K562 (cell line): Measurements from ENCODE around the gene LPXN. TPM values are rescaled to one million over a fixed set of nuclear protein-coding genes. Genes with fewer than 3 reads are reported as not detected.

Source experiments
- C11orf30 ChIP-seq: fragments of 450-650 bp; IDR thresholded peaks from 2 replicates; pipeline ENCODE4 v1.6.1; 2016; ENCODE audit warnings: low read depth, mild to moderate bottlenecking
- DNMT1 ChIP-seq: fragments of 450-650 bp; IDR thresholded peaks from 2 replicates; pipeline ENCODE4 v1.6.1; 2016; ENCODE audit warnings: antibody characterized with exemption, mild to moderate bottlenecking
- HNRNPK ChIP-seq: fragments of 200-400 bp; formaldehyde crosslinking; IDR thresholded peaks from one replicate; pipeline ENCODE4 v1.6.1; 2018; ENCODE audit warnings: mild to moderate bottlenecking, low read depth, low read length; ENCODE audit not compliant: poor library complexity, severe bottlenecking
- JUNB ChIP-seq: fragments of 450-650 bp; formaldehyde crosslinking; conservative IDR thresholded peaks from 2 replicates; pipeline ENCODE4 v1.4.0; 2020; ENCODE audit warnings: mild to moderate bottlenecking
- NCOA4 ChIP-seq: fragments of 450-650 bp; IDR thresholded peaks from 2 replicates; pipeline ENCODE4 v1.6.1; 2018; ENCODE audit warnings: mild to moderate bottlenecking; ENCODE audit not compliant: partially characterized antibody
- NCOR1 ChIP-seq: fragments of 450-650 bp; IDR thresholded peaks from 2 replicates; pipeline ENCODE4 v1.6.1; 2016; ENCODE audit warnings: mild to moderate bottlenecking, moderate library complexity
- NKRF ChIP-seq: fragments of 450-650 bp; IDR thresholded peaks from 2 replicates; pipeline ENCODE4 v1.6.1; 2016; ENCODE audit warnings: borderline replicate concordance
- POLR2H ChIP-seq: IDR thresholded peaks from 2 replicates; pipeline ENCODE4 v1.6.1; 2016; ENCODE audit warnings: missing genetic modification characterization, low read depth, mild to moderate bottlenecking, control low read depth, missing compliant biosample characterization, moderate library complexity
- RBFOX2 ChIP-seq: fragments of 200-400 bp; formaldehyde crosslinking; IDR thresholded peaks from 2 replicates; pipeline ENCODE4 v1.6.1; 2017; ENCODE audit warnings: low read depth, mild to moderate bottlenecking, low read length, moderate library complexity
- RBM14 ChIP-seq: fragments of 200-400 bp; formaldehyde crosslinking; IDR thresholded peaks from 2 replicates; pipeline ENCODE4 v1.6.1; 2018; ENCODE audit warnings: low read depth, mild to moderate bottlenecking, low read length, moderate library complexity, borderline replicate concordance; ENCODE audit not compliant: insufficient read depth
- SPI1 ChIP-seq: IDR thresholded peaks from 2 replicates; pipeline ENCODE4 v1.6.1; 2011; ENCODE audit warnings: low read depth, low read length, control low read depth, borderline replicate concordance
- TCFL5 ChIP-seq: fragments of 250-450 bp; sonication (Bioruptor Pico); conservative IDR thresholded peaks from 2 replicates; pipeline ENCODE4 v1.6.1; 2021; ENCODE audit warnings: mild to moderate bottlenecking, moderate library complexity, matching md5 sums
- TEAD1 ChIP-seq, 2 experiments: fragments of 450-650 bp in 1 of 2; sonication (generic) in 1 of 2; formaldehyde crosslinking; IDR thresholded peaks; 2 replicates each; pipeline versions ENCODE4 v1.4.0 to v1.8.0; 2020 to 2022; ENCODE audit warnings: mild to moderate bottlenecking in 2 of 2, missing genetic modification reagents in 1 of 2
- TSC22D4 ChIP-seq: fragments of 450-650 bp; IDR thresholded peaks from 2 replicates; pipeline ENCODE4 v1.6.1; 2016; ENCODE audit warnings: missing genetic modification characterization, missing biosample characterization, control low read depth
- YBX1 ChIP-seq: fragments of 450-650 bp; IDR thresholded peaks from 2 replicates; pipeline ENCODE4 v1.7.1; 2016; ENCODE audit warnings: mild to moderate bottlenecking
- ZBED1 ChIP-seq: IDR thresholded peaks from 2 replicates; pipeline ENCODE4 v1.6.1; 2014
- ZFP91 ChIP-seq: sonication (generic); formaldehyde crosslinking; IDR thresholded peaks from 2 replicates; pipeline ENCODE4 v1.8.0; 2022; ENCODE audit warnings: mild to moderate bottlenecking, missing genetic modification reagents
- ZNF263 ChIP-seq: sonication (generic); formaldehyde crosslinking; IDR thresholded peaks from 2 replicates; pipeline ENCODE4 v1.8.0; 2022; ENCODE audit warnings: mild to moderate bottlenecking, missing genetic modification reagents, borderline replicate concordance
- ZNF277 ChIP-seq: fragments of 250-450 bp; sonication (Bioruptor Pico); IDR thresholded peaks from 2 replicates; pipeline ENCODE4 v1.8.0; 2022; ENCODE audit warnings: inconsistent platforms, mild to moderate bottlenecking, moderate library complexity, borderline replicate concordance
- ZNF3 ChIP-seq: fragments of 250-450 bp; sonication (Bioruptor Pico); IDR thresholded peaks from 2 replicates; pipeline ENCODE4 v1.5.0; 2021; ENCODE audit warnings: mild to moderate bottlenecking, moderate library complexity
- ZNF695 ChIP-seq: fragments of 450-650 bp; formaldehyde crosslinking; IDR thresholded peaks from 2 replicates; pipeline ENCODE4 v1.4.0; 2020; ENCODE audit warnings: mild to moderate bottlenecking, moderate library complexity
- polyA plus RNA-seq, 8 experiments: library from polyadenylated mRNA; depleted of rRNA in 4 of 8; stranded (reverse) in 5 of 8; unstranded in 3 of 8; fragments of >200 nt; fragmentation: Nextera tagmentation in 2 of 8; fragmentation: Illumina TruSeq in 1 of 8; extraction: Ambion mirVana in 2 of 8; extraction: Trizol in 1 of 8; gene quantifications; 2 replicates each; pipeline versions ENCODE4 v1.2.1 to v1.2.3, GENCODE V29; 2011 to 2014; ENCODE audit warnings: inconsistent platforms in 1 of 8, missing spikeins in 1 of 8
- total RNA-seq, 7 experiments: library from RNA; depleted of rRNA in 6 of 7; stranded (reverse); fragments of >200 nt in 6 of 7; fragmentation: Illumina TruSeq in 2 of 7; extraction: Trizol in 2 of 7; gene quantifications; 2 replicates each; pipeline versions ENCODE4 v1.2.1 to v1.2.3, GENCODE V29; 2011 to 2021; ENCODE audit warnings: low replicate concordance in 1 of 7

Gene LPXN
- total and polyA plus RNA-seq, 9 of the 15 experiments (the other 6 are each of a cell fraction or from before 2014, with no cell fraction given), result 0.73 to 3.1 (median 2.0) TPM

GRCh38 chr11:58579192-58580129 lies 3.8 kb upstream of the LPXN start (continued):
- 0 out of 2 replicates have a peak, but pooled peaks have one; percentile 48 for TF ChIP-seq RBM14
- peak; percentile 31; the same call in 1 of the 2 replicates for TF ChIP-seq NCOR1
- no peak for TF ChIP-seq YBX1
- TF ChIP-seq C11orf30, result peak; percentile 92
- no peak for TF ChIP-seq SPI1
- no peak for TF ChIP-seq NCOA4
- no peak for TF ChIP-seq POLR2H
- no peak for TF ChIP-seq ZNF695 (CRISPR knock-in tag)
- no peak for TF ChIP-seq ZNF277 (CRISPR knock-in tag)
- TF ChIP-seq ZBED1, result peak; percentile 49; the same call in 1 of the 2 replicates
- no peak for TF ChIP-seq ZNF3 (CRISPR knock-in tag)
- peak; percentile 94 for TF ChIP-seq ZNF263 (CRISPR knock-in tag)
- TF ChIP-seq RBFOX2, result peak; percentile 85
- TF ChIP-seq HNRNPK, result no peak
- TF ChIP-seq TEAD1 (CRISPR knock-in tag; IDR thresholded peaks at IDR 0.05), result peak in 1 of 2 experiments; percentile 94; a peak in 2 of 4 replicates
- TF ChIP-seq TSC22D4 (tag), result no peak
- TF ChIP-seq NKRF, result peak; percentile 97
- peak; percentile 71; the same call in 1 of the 2 replicates for TF ChIP-seq ZFP91 (CRISPR knock-in tag)
- TF ChIP-seq JUNB (CRISPR knock-in tag), result no peak
- TF ChIP-seq DNMT1, result peak; percentile 93; the same call in 1 of the 2 replicates
- TF ChIP-seq TCFL5, result no peak
